Astrocyte (in vitro differentiated cells and primary cell): ENCODE data around the gene OSTF1. TPM values are rescaled to one million over a fixed set of nuclear protein-coding genes. Genes with fewer than 3 reads are reported as not detected.

ENCODE experiments used
- DNase-seq: peaks from one replicate; pipeline ENCODE4 v3.0.0-alpha.2; 2010; ENCODE audit warnings: low read depth
- FAIRE-seq: peaks from 2 replicates; lab custom pipeline; 2011; peaks lifted over from hg19 to GRCh38; lab: Jason Lieb, UNC
- H2AFZ ChIP-seq: 2 replicates; pipeline ENCODE4 v1.6.0; 2012; ENCODE audit warnings: low read depth, low read length, inconsistent platforms
- H3K27ac ChIP-seq: 2 replicates; pipeline ENCODE4 v1.5.1; 2011; ENCODE audit warnings: low read depth, low read length, inconsistent platforms
- H3K27me3 ChIP-seq: 2 replicates; pipeline ENCODE4 v1.6.0; 2011; ENCODE audit warnings: low read length, inconsistent platforms; ENCODE audit not compliant: insufficient read depth
- H3K36me3 ChIP-seq: 2 replicates; pipeline ENCODE4 v1.5.1; 2011; ENCODE audit warnings: low read length, inconsistent platforms; ENCODE audit not compliant: insufficient read depth
- H3K4me1 ChIP-seq: 2 replicates; pipeline ENCODE4 v1.5.1; 2011; ENCODE audit warnings: low read length, inconsistent platforms; ENCODE audit not compliant: insufficient read depth
- H3K4me2 ChIP-seq: 2 replicates; pipeline ENCODE4 v1.6.0; 2012; ENCODE audit warnings: low read length, inconsistent platforms
- H3K4me3 ChIP-seq: 2 replicates; pipeline ENCODE4 v1.5.1; 2011; ENCODE audit warnings: low read depth, mild to moderate bottlenecking, low read length, inconsistent platforms; ENCODE audit not compliant: insufficient read depth
- H3K79me2 ChIP-seq: 2 replicates; pipeline ENCODE4 v1.6.0; 2012; ENCODE audit warnings: mild to moderate bottlenecking, low read length, inconsistent platforms; ENCODE audit not compliant: insufficient read depth
- H3K9ac ChIP-seq: 2 replicates; pipeline ENCODE4 v1.6.0; 2012; ENCODE audit warnings: mild to moderate bottlenecking, low read length, inconsistent platforms
- H3K9me3 ChIP-seq: 2 replicates; pipeline ENCODE4 v1.5.1; 2012; ENCODE audit warnings: low read depth, mild to moderate bottlenecking, low read length, inconsistent platforms; ENCODE audit not compliant: insufficient read depth
- H4K20me1 ChIP-seq: 2 replicates; pipeline ENCODE4 v1.6.0; 2012; ENCODE audit warnings: low read length, inconsistent platforms; ENCODE audit not compliant: insufficient read depth
- H3K27ac Mint-ChIP-seq: one replicate; pipeline ENCODE4 v1.8.0; 2021; ENCODE audit warnings: mild to moderate bottlenecking, mixed read lengths; ENCODE audit not compliant: unreplicated experiment
- H3K27me3 Mint-ChIP-seq: one replicate; pipeline ENCODE4 v1.8.0; 2021; ENCODE audit warnings: low read depth, mixed read lengths; ENCODE audit not compliant: unreplicated experiment
- H3K36me3 Mint-ChIP-seq: one replicate; pipeline ENCODE4 v1.8.0; 2021; ENCODE audit warnings: low read depth, mixed read lengths; ENCODE audit not compliant: unreplicated experiment
- H3K4me1 Mint-ChIP-seq: one replicate; pipeline ENCODE4 v1.8.0; 2021; ENCODE audit warnings: low read depth, mixed read lengths; ENCODE audit not compliant: unreplicated experiment
- H3K4me3 Mint-ChIP-seq: one replicate; pipeline ENCODE4 v1.8.0; 2021; ENCODE audit warnings: mild to moderate bottlenecking, moderate library complexity, mixed read lengths; ENCODE audit not compliant: unreplicated experiment
- H3K9me3 Mint-ChIP-seq: one replicate; pipeline ENCODE4 v1.8.0; 2021; ENCODE audit warnings: mild to moderate bottlenecking, mixed read lengths; ENCODE audit not compliant: unreplicated experiment
- EZH2 ChIP-seq: IDR thresholded peaks from 2 replicates; pipeline ENCODE4 v1.6.1; 2012; ENCODE audit warnings: mild to moderate bottlenecking, low read length, inconsistent platforms; ENCODE audit not compliant: insufficient read depth
- total RNA-seq: library from RNA; stranded (reverse); gene quantifications from 2 replicates; pipeline ENCODE4 v1.2.1, GENCODE V29; 2021
- TF ChIP-seq, protein P1 (sequence below): IDR thresholded peaks from 2 replicates; pipeline ENCODE4 v1.5.1; 2011; ENCODE audit warnings: low read depth, mild to moderate bottlenecking, inconsistent platforms, low read length, moderate library complexity; ENCODE audit not compliant: insufficient read depth

The OSTF1 gene
- total RNA-seq, 1 donor from 2014 or later: 43.0 TPM

DNA sequence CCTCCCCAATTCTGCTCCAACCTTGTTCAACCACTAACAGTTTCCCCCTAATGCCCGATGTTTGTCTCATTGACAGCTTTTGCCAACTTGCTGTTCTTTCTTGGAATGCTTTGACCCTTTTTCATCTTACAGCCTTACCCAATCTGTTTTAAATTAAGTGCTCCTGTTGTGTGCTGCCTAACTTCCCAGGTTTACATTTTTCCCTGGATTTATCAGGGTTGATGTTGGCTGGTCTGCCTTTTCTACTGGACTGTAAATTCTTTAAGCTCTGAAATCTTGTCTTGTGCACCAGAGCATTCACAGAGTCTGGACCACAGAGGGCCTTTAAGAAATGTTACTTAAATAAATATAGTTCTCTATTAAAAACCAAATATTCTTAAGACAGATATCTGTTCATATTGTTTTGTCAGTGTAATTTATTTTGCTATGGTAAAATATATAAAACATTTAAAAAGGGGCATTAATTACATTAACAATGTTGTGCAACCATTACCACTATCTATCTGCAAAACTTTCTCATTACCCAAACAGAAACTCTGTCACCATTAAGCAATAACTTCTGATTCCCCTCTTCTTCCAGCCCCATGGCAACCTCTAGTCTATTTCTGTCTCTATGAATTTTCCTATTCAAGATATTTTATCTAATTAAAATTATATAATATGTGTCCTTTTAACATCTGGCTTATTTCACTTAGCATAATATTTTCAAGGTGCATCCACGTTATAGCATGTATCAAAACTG lies 73.0 kb downstream of the OSTF1 start:
- Histone ChIP-seq H3K27ac (no peak overlapping the region), H4K20me1 (no peaks in the 10 kb centered on the region), H3K9me3 (no peaks in the 10 kb centered on the region), H3K4me3 (no peak overlapping the region), H3K9ac (no peak overlapping the region), H3K27me3 (no peaks in the 10 kb centered on the region), H3K36me3 (no peaks in the 10 kb centered on the region), H2AFZ (no peak overlapping the region), H3K79me2 (no peaks in the 10 kb centered on the region), H3K4me1 (no peaks in the 10 kb centered on the region), H3K4me2 (no peak overlapping the region)
- DNase-seq: no peak
- no peaks in the 10 kb centered on the region for H3K27me3 Mint-ChIP-seq
- H3K4me3 Mint-ChIP-seq: no peak overlapping the region
- no peaks in the 10 kb centered on the region for H3K4me1 Mint-ChIP-seq
- no peak for TF ChIP-seq EZH2
- TF ChIP-seq, protein P1, sequence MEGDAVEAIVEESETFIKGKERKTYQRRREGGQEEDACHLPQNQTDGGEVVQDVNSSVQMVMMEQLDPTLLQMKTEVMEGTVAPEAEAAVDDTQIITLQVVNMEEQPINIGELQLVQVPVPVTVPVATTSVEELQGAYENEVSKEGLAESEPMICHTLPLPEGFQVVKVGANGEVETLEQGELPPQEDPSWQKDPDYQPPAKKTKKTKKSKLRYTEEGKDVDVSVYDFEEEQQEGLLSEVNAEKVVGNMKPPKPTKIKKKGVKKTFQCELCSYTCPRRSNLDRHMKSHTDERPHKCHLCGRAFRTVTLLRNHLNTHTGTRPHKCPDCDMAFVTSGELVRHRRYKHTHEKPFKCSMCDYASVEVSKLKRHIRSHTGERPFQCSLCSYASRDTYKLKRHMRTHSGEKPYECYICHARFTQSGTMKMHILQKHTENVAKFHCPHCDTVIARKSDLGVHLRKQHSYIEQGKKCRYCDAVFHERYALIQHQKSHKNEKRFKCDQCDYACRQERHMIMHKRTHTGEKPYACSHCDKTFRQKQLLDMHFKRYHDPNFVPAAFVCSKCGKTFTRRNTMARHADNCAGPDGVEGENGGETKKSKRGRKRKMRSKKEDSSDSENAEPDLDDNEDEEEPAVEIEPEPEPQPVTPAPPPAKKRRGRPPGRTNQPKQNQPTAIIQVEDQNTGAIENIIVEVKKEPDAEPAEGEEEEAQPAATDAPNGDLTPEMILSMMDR: no peak
- H3K9me3 Mint-ChIP-seq: peaks cover 8% of the 10 kb centered on the region
- H3K36me3 Mint-ChIP-seq: peaks cover 12% of the 10 kb centered on the region
- no peak for FAIRE-seq
- H3K27ac Mint-ChIP-seq: no peak overlapping the region

DNA sequence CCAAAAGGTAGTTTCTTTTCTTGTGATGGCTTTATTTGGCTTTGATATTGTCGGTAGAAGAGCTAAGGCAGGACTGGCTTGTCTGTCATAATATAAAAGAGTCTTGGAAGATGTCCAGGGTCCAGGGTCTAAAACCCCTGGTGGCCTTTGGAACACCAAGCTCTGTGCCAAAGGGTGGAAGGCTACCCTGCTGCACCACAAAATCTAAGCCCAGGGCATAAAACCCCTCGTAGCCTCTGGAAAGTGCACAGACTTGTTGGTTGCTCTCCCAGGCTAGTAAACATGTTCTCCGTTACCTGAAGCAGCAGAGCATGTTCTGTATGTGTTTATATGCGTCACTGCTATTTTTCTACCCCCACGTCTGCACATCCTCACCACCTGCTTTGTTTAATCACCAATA lies 75.5 kb downstream of the OSTF1 start:
- Histone ChIP-seq H3K4me1 (no peaks in the 10 kb centered on the region), H3K9ac (no peak overlapping the region), H4K20me1 (no peaks in the 10 kb centered on the region), H3K36me3 (no peaks in the 10 kb centered on the region), H3K27me3 (no peaks in the 10 kb centered on the region), H3K79me2 (no peaks in the 10 kb centered on the region), H2AFZ (no peak overlapping the region), H3K9me3 (no peaks in the 10 kb centered on the region), H3K27ac (no peak overlapping the region), H3K4me2 (no peak overlapping the region), H3K4me3 (no peak overlapping the region)
- H3K9me3 Mint-ChIP-seq: peaks cover 12% of the 10 kb centered on the region
- FAIRE-seq (no peak), DNase-seq (no peak)
- H3K4me1 Mint-ChIP-seq: no peaks in the 10 kb centered on the region
- H3K4me3 Mint-ChIP-seq: no peak overlapping the region
- TF ChIP-seq, protein P1: no peak
- no peak for TF ChIP-seq EZH2
- H3K27ac Mint-ChIP-seq: no peak overlapping the region
- H3K36me3 Mint-ChIP-seq: peaks cover 15% of the 10 kb centered on the region
- no peaks in the 10 kb centered on the region for H3K27me3 Mint-ChIP-seq

DNA sequence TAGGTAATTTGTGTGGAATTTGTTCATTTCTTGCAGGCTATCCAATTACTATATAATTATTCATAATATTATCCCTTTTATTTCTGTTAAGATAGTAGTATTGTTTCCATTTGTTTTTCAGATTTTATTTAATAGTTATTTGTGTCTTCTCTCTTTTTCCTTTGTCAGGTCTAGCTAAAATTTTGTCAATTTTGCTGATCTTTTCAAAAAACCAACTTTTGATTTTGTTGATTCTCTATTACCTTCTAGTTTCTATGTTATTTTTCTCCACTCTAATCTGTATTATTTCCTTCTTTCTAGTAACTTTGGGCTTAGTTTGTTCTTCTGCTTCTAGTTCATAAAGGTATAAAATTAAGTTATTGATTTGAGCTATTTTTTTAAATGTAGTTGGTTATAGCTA lies 76.3 kb downstream of the OSTF1 start:
- H3K27ac ChIP-seq: no peak overlapping the region
- FAIRE-seq: no peak
- no peak overlapping the region for H3K9ac ChIP-seq
- H3K9me3 Mint-ChIP-seq: peaks cover 12% of the 10 kb centered on the region
- H3K27ac Mint-ChIP-seq: no peak overlapping the region
- H3K4me1 Mint-ChIP-seq: peaks cover 4% of the 10 kb centered on the region
- no peaks in the 10 kb centered on the region for H3K36me3 ChIP-seq
- no peak overlapping the region for H3K4me3 ChIP-seq
- H3K79me2 ChIP-seq: no peaks in the 10 kb centered on the region
- TF ChIP-seq, protein P1: no peak
- no peak for TF ChIP-seq EZH2
- H3K27me3 Mint-ChIP-seq: no peaks in the 10 kb centered on the region
- H3K27me3 ChIP-seq: no peaks in the 10 kb centered on the region
- peaks cover 17% of the 10 kb centered on the region for H3K36me3 Mint-ChIP-seq
- H3K4me3 Mint-ChIP-seq: no peak overlapping the region
- no peaks in the 10 kb centered on the region for H3K9me3 ChIP-seq
- no peaks in the 10 kb centered on the region for H4K20me1 ChIP-seq
- H2AFZ ChIP-seq: no peak overlapping the region
- H3K4me1 ChIP-seq: peaks cover 3% of the 10 kb centered on the region
- no peak for DNase-seq
- H3K4me2 ChIP-seq: no peak overlapping the region
